ENCODE measurements around the gene ATG9B. TPM values are rescaled to one million over a fixed set of nuclear protein-coding genes. Genes with fewer than 3 reads are reported as not detected.

ATG9B gene
- total and polyA plus RNA-seq, 2 donors (not counting 3 experiments of a cell fraction or from before 2014, with no cell fraction given): 0.04 TPM; not detected in 1

DNA sequence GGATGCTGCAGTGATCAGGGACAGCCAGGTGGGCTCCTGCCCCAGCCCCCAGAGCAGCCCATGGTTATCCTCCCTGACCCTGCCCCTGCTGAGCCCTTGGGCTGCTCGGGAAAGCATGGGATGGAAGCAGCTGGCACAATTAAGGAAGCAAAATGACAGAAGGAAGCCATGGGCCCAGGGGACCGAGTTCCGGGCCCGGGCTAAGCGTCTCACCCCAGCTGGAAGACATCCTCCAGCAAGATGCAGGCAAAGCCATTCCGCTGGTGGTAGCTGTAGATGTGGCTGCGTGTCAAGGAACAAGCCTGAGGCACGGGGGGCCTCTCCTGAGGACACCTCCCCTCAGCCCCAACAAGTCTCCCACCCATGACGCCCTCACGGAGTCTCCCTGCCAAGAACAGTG is 1.1 kb downstream of the ATG9B start:
- Histone ChIP-seq H2AFZ (ENCODE audit: low read depth, low read length) (no peak overlapping the region), H3K4me1 (ENCODE audit: control insufficient read depth, extremely low read depth, insufficient read depth, low read length) (peaks cover 8% of the 10 kb centered on the region), H3K27me3 (ENCODE audit: control insufficient read depth in 2 of 2, insufficient read depth in 2 of 2, low read length in 2 of 2) (peaks cover 12 to 14% of the 10 kb centered on the region in 2 experiments), H3K4me3 (replicated peaks in 1 of 3; ENCODE audit: insufficient read depth in 1 of 3, low read depth in 1 of 3, low read length in 3 of 3) (no peak overlapping the region), H3K4me2 (ENCODE audit: insufficient read depth, low read length) (no peak overlapping the region), H3K36me3 (ENCODE audit: control insufficient read depth in 2 of 2, extremely low read depth in 1 of 2, insufficient read depth in 2 of 2, low read length in 2 of 2) (no peaks in the 10 kb centered on the region), H3K9ac (replicated peaks; ENCODE audit: extremely low read depth, insufficient read depth, low read length) (no peak overlapping the region), H4K20me1 (replicated peaks; ENCODE audit: control insufficient read depth, extremely low read depth, insufficient read depth, low read length) (no peaks in the 10 kb centered on the region), H3K27ac (ENCODE audit: insufficient read depth, low read depth, low read length) (no peak overlapping the region), H3K79me2 (ENCODE audit: control insufficient read depth, insufficient read depth, low read length) (no peaks in the 10 kb centered on the region), H3K9me3 (replicated peaks; ENCODE audit: control insufficient read depth, insufficient read depth, low read length) (no peaks in the 10 kb centered on the region), H3K9me1 (replicated peaks; ENCODE audit: control insufficient read depth, extremely low read depth, insufficient read depth, low read length) (no peaks in the 10 kb centered on the region)
- intact Hi-C loops (cut with micrococcal nuclease) (no loop called here), dilution Hi-C loops (cut with MboI; ENCODE audit: extremely low pct_ligation_motif_present, low sequenced_read_pairs) (no loop called here)
- ChIA-PET CTCF (interaction anchor here (0.8 to 8.8 kb wide), 2 partner anchors 15 to 61 kb away, joined by 3 to 107 read pairs; no protein-coding TSS in a partner anchor), POLR2A (no interaction called here)
- FAIRE-seq: no peak
- BruUV-seq (replicated peaks): no TSS peak
- no peak for TF ChIP-seq EZH2 (IDR thresholded peaks at IDR 0.05; ENCODE audit: borderline replicate concordance, low read depth, low read length, severe bottlenecking)
- no peak for TF ChIP-seq POLR2A (IDR thresholded peaks at IDR 0.05; ENCODE audit: low read depth, low read length)
- no peak for TF ChIP-seq JUN (IDR thresholded peaks at IDR 0.05; ENCODE audit: borderline replicate concordance, insufficient read depth, insufficient read length, low read depth)
- TF ChIP-seq, protein P1, sequence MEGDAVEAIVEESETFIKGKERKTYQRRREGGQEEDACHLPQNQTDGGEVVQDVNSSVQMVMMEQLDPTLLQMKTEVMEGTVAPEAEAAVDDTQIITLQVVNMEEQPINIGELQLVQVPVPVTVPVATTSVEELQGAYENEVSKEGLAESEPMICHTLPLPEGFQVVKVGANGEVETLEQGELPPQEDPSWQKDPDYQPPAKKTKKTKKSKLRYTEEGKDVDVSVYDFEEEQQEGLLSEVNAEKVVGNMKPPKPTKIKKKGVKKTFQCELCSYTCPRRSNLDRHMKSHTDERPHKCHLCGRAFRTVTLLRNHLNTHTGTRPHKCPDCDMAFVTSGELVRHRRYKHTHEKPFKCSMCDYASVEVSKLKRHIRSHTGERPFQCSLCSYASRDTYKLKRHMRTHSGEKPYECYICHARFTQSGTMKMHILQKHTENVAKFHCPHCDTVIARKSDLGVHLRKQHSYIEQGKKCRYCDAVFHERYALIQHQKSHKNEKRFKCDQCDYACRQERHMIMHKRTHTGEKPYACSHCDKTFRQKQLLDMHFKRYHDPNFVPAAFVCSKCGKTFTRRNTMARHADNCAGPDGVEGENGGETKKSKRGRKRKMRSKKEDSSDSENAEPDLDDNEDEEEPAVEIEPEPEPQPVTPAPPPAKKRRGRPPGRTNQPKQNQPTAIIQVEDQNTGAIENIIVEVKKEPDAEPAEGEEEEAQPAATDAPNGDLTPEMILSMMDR (IDR thresholded peaks at IDR 0.05; ENCODE audit: extremely low read depth in 1 of 2, insufficient read depth in 1 of 2, low read depth in 1 of 2, low read length in 2 of 2): no peak
- TF ChIP-seq FOS (IDR thresholded peaks at IDR 0.05; ENCODE audit: borderline replicate concordance, insufficient read depth, low read length): no peak
- no peak for TF ChIP-seq GATA2 (IDR thresholded peaks at IDR 0.05; ENCODE audit: insufficient read depth, insufficient read length, low read depth, low read length)
- TF ChIP-seq MYC (IDR thresholded peaks at IDR 0.05; ENCODE audit: low read depth, low read length): no peak
- TF ChIP-seq, protein P2, sequence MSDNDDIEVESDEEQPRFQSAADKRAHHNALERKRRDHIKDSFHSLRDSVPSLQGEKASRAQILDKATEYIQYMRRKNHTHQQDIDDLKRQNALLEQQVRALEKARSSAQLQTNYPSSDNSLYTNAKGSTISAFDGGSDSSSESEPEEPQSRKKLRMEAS (IDR thresholded peaks at IDR 0.05; ENCODE audit: insufficient read depth, insufficient read length): no peak
- no peak for TF ChIP-seq POLR2AphosphoS5 (IDR thresholded peaks at IDR 0.05; ENCODE audit: insufficient read depth, low read depth, low read length)
- DNase-seq (ENCODE audit: low read depth, low spot score): no peak
